Ishikawa (cell line): ENCODE data around the gene CTDP1.

ENCODE experiments used
- CEBPB ChIP-seq: IDR thresholded peaks from 2 replicates; pipeline ENCODE4 v1.6.1; 2012
- CREB1 ChIP-seq: IDR thresholded peaks from 2 replicates; pipeline ENCODE4 v1.6.1; 2012; ENCODE audit warnings: low read depth
- EGR1 ChIP-seq: IDR thresholded peaks from 2 replicates; pipeline ENCODE4 v1.6.1; 2012
- EP300 ChIP-seq: IDR thresholded peaks from 2 replicates; pipeline ENCODE4 v1.6.1; 2012; ENCODE audit warnings: borderline replicate concordance
- FOXM1 ChIP-seq: IDR thresholded peaks from 2 replicates; pipeline ENCODE4 v1.6.1; 2012; ENCODE audit warnings: low read depth, borderline replicate concordance
- MAX ChIP-seq: IDR thresholded peaks from 2 replicates; pipeline ENCODE4 v1.6.1; 2012
- NFIC ChIP-seq: IDR thresholded peaks from 2 replicates; pipeline ENCODE4 v1.6.1; 2012
- RAD21 ChIP-seq: IDR thresholded peaks from 2 replicates; pipeline ENCODE4 v1.6.1; 2012; ENCODE audit warnings: low read depth
- REST ChIP-seq: IDR thresholded peaks from 2 replicates; pipeline ENCODE4 v1.6.1; 2012; ENCODE audit warnings: low read depth, mild to moderate bottlenecking
- TAF1 ChIP-seq: IDR thresholded peaks from 2 replicates; pipeline ENCODE4 v1.6.1; 2012; ENCODE audit warnings: low read depth, mild to moderate bottlenecking
- TCF12 ChIP-seq: IDR thresholded peaks from 2 replicates; pipeline ENCODE4 v1.6.1; 2012; ENCODE audit warnings: low read depth
- TEAD4 ChIP-seq: IDR thresholded peaks from 2 replicates; pipeline ENCODE4 v1.6.1; 2012
- USF1 ChIP-seq: IDR thresholded peaks from 2 replicates; pipeline ENCODE4 v1.6.1; 2012
- YY1 ChIP-seq: IDR thresholded peaks from 2 replicates; pipeline ENCODE4 v1.6.1; 2012; ENCODE audit warnings: low read depth
- ZBTB7A ChIP-seq: IDR thresholded peaks from 2 replicates; pipeline ENCODE4 v1.6.1; 2012; ENCODE audit warnings: low read depth

Gene CTDP1

GRCh38 chr18:79634186-79634585, 45.4 kb upstream of the CTDP1 start:
- TF ChIP-seq EP300 = no peak
- no peak for TF ChIP-seq ZBTB7A
- TF ChIP-seq EGR1 = no peak
- no peak for TF ChIP-seq USF1
- no peak for TF ChIP-seq TCF12
- no peak for TF ChIP-seq MAX
- TF ChIP-seq CREB1 = no peak
- no peak for TF ChIP-seq YY1
- no peak for TF ChIP-seq NFIC
- TF ChIP-seq TAF1 = no peak
- TF ChIP-seq REST = no peak
- no peak for TF ChIP-seq RAD21
- TF ChIP-seq TEAD4 = no peak
- TF ChIP-seq FOXM1 = no peak
- TF ChIP-seq CEBPB = no peak

GRCh38 chr18:79634593-79635426, 44.8 kb upstream of the CTDP1 start:
- no peak for TF ChIP-seq USF1

- TF ChIP-seq TCF12 (no peak), CEBPB (no peak), MAX (no peak), TEAD4 (no peak), EP300 (no peak), CREB1 (no peak), NFIC (no peak), EGR1 (no peak), YY1 (no peak), FOXM1 (no peak), USF1 (no peak), REST (no peak)
Observed at GRCh38 chr18:79635427-79635726, 44.2 kb upstream of the CTDP1 start.

- TF ChIP-seq TAF1 (no peak), CEBPB (no peak), NFIC (no peak), MAX (no peak), USF1 (no peak), EGR1 (no peak), ZBTB7A (no peak), REST (no peak), TCF12 (no peak), CREB1 (no peak), EP300 (no peak), RAD21 (no peak), YY1 (no peak), FOXM1 (no peak)
Observed at GRCh38 chr18:79637181-79637920, 42.3 kb upstream of the CTDP1 start.
